Measurements from ENCODE around the gene CLVS2.

DNA sequence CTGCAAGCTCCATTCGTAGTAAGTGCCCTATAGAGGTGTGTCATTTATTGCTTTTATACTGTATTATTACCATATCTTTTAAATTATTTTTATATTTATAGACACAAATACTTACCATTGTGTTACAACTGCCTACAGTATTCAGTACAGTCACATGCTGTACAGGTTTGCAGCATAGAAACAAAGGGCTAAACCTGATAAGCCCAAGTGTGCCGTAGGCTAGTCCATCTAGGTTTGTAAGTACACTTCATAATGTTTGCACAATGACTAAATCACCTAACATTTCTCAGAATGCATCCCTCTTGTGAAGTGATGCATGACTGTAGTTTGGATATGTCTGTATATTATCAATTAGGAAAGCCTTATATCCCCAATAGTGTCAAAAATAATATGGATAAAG lies 122.8 kb downstream of the CLVS2 start:
- TF ChIP-seq, protein P1, sequence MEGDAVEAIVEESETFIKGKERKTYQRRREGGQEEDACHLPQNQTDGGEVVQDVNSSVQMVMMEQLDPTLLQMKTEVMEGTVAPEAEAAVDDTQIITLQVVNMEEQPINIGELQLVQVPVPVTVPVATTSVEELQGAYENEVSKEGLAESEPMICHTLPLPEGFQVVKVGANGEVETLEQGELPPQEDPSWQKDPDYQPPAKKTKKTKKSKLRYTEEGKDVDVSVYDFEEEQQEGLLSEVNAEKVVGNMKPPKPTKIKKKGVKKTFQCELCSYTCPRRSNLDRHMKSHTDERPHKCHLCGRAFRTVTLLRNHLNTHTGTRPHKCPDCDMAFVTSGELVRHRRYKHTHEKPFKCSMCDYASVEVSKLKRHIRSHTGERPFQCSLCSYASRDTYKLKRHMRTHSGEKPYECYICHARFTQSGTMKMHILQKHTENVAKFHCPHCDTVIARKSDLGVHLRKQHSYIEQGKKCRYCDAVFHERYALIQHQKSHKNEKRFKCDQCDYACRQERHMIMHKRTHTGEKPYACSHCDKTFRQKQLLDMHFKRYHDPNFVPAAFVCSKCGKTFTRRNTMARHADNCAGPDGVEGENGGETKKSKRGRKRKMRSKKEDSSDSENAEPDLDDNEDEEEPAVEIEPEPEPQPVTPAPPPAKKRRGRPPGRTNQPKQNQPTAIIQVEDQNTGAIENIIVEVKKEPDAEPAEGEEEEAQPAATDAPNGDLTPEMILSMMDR (conservative IDR thresholded peaks at IDR 0.05), result no peak
- no peak for TF ChIP-seq ZFX (IDR thresholded peaks at IDR 0.05)

All from C4-2B (cell line).